CD1c-positive myeloid dendritic cell (primary cell): ENCODE results near the gene BBOX1.
"Not testable (repeated sequence)": the region's sequence is repeated elsewhere in the genome, so short reads cannot be mapped to it uniquely, and the experiment has no call there.

Experiments
- DNase-seq: peaks from one replicate; pipeline ENCODE4 v3.0.0-alpha.2; 2016; ENCODE audit errors: extremely low spot score

Gene BBOX1

DNA sequence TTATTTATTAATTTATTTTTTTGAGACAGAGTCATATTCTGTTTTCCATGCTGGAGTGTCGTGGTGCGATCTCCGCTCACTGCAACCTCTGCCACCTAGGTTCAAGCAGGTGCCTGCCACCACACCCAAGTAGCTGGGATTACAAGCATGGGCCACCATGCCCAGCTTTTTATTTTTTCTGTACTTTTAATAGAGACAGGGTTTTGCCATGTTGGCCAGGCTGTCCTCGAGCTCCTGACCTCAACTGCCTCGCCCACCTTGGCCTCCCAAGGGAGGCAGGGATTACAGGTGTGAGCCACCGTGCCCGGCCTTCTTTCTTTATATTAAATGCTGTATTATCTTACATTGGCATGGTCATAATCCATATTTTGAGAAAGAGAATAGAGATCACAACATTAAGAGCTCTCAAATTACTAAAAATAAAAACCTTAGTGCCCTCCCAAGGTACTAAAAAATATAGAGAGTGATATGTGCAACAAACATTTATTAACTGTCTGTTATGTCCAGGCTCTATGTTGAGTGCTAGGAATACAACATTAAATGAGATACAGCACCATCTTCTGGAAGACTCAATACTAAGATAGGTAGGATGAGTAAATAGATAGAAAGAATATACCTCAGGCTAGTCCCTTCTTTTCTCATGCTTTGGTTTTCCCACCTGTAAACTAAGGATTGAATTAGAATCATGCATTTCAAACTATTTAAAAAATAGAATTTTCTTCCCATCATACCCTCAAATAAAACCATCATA is 84.1 kb downstream of the BBOX1 start:
- DNase-seq: no peak

DNA sequence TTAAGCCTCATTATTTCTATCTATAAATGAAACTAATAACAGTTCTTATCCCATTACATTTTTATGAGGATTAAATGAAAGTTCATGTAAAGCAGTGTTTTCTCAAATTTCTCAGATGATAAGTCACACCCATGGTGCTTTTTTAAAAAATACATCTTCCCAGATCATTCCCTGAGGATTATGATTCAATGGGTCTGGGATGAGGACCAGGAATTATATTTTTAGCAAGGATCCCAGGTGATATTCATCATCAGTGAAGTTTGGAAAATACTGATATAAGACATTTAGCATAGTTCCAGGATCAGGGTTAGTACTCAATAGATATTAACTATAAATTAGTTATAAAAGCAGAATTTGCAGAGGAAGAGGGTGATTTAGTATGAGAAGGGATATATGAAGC is 89.1 kb downstream of the BBOX1 start:
- DNase-seq: no peak

DNA sequence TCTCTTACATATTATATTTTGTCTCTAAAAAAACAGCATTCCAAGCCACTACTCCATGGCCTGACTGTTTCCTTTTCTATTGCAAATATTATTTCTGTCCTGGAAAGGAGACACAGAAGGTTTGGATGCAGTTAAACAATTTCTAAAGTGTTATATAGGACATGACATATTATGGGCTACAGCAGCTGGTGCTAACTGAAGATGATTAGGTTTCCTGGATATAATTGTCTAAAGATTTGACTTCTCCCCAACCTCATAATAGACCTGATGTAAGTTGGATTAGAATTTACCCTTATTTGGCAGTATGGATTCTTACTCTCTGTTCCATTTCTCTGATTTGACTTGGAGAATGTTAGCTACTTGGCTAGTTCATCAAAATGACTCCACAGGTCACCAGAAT is 90.2 kb downstream of the BBOX1 start:
- DNase-seq: no peak

DNA sequence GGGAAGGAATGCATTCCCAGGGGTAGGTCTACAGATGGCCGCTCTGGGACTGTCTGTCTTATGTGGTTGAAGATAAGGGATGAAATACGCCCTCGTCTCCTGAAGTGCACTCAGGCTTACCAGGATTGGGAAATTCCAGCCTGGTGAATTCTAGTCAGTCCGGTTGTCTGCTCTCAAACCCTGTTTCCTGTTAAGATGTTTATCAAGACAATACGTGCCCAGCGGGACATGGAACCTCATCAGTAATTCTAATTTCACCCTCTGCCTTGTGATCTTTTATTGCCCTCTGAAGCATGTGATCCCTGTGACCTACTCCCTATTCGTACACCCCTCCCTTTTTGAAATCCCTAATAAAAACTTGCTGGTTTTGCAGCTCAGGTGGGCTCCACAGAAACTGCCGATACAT is 95.3 kb downstream of the BBOX1 start:
- DNase-seq: not testable (repeated sequence)

DNA sequence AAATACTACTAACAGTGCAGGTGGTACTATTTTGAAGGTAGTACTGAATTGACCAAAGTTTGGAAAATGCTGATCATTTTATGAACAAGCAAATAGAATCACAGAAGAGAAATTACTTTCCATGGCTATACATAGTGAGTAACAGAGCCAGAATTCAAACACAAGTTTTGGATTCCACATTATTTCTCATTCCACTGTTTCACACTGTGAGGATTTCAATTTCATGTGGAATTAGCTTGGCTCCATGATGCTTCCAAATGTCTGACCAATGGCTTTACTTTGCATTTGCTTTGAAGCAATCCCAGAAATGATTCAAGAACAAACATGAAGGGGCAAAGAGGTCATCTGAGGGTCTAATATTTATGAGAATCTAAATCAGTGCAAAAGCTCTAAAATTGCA is 98.1 kb downstream of the BBOX1 start:
- DNase-seq: no peak

DNA sequence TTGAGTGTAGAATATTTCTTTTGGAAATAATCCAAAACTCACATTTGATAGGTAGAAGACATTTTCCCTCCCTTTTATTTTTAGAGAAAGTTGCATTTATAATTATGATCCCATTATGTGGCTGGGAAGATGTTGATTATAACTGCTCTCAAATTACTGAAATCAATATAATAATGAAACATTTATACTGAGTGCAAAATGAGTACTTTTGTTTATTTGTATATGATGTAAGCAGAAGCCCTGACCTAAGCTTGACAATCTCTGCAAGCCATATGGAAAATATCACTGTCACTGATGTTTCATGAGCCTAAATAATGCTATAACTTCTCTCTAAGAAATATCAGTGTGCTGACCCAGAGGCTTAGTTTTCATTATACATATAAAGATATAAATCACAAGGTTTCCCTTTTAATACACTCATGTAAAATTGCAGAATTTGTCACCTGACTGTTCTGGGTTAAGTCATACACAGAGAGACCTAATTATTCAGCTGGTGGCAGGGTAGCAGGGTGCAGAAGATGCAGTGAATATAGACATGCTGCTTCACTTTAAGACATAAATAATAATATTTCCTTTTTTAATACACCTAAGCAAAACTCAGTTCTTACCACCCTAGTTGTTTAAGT is 99.2 kb downstream of the BBOX1 start:
- no peak for DNase-seq

DNA sequence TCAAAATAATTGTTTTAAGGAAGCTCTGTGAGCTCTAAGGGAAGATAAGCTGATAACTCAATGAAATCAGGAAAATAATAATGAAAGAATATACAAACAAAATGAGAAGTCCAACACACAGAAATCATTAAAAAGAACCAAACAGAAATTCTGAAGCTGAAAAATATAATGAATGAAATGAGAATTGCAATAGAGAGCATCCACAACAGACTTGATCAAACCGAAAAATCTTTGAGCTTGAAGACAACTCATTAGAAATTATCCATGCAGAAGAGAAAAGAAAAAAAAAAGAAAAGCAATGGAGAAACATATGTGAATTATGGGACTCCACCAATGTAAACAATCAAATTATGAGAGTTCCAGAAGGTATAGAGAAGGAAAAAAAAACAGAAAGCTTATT is 101.0 kb downstream of the BBOX1 start:
- no peak for DNase-seq

DNA sequence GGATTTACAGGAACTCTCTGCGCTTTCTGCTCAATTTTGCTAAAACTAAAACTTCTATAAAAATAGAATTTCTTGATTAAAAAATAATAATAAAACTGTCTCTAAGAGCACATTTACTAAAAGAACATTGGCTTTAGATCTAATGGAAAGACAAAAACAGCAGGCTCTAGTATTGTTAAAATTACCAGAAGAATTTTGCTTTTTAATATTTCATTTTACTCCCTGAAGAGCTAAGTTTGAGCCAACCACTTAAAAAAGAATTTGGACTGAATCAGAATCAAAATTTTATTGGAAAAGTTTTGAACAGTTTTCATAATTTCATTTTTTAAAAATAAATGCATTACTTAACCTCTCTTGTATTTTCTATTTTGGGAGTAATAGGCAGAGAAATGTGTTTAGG is 107.3 kb downstream of the BBOX1 start:
- DNase-seq: no peak

DNA sequence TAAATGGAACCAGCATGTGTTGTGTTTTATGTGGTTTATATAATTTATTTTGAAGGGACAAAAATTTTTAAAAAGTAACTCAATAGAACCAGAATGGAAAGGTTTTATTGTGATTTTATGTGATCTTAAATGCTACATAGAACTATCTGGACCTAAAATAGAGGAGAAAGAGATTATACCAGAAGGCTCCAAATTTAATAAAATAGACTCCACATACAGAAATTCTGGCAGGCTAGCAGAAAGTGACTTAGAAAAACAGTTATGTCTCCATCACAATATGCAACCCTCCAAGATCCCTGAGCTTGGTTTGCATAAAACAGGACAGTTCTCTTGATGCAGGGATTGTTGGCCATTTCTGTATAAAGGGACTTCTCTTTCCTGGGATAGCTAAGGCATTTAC is 107.9 kb downstream of the BBOX1 start:
- no peak for DNase-seq

DNA sequence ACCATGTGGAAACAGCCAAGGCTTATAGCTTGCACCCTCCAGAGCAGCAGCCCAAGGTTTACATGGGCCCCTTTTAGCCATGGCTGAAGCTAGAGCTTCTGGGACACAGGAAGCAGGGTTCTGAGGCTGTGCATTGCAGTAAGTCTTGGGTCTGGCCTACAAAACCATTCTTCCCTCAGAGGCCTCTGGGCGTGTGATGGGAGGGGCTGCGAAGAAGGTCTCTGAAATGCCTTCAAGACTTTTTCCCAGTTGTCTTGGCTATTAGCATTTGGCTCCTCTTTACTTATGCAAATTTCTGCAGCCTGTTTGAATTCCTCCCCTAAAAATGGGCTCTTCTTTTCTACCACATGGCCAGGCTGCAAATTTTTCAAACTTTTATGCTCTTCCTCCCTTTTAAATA is 109.5 kb downstream of the BBOX1 start:
- DNase-seq: no peak

DNA sequence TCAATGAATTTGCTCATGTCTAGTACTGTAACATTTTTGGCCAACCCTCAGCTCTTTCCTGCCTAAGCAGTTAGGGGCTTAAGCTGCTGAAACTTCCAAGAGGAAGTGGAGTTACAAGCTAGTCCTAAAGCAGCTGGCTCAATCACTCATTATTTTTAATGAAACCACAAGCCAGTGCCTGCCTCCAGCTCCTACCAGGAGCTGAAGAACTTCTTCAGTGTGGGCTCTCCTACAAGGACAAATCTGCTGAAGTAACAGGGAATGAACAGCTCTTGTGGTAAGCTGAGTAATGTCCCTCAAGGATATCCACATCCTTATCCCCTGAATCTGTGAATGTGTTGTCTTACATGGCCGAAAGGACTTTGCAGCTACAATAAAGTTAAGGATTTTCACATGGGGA is 112.5 kb downstream of the BBOX1 start:
- DNase-seq: no peak

DNA sequence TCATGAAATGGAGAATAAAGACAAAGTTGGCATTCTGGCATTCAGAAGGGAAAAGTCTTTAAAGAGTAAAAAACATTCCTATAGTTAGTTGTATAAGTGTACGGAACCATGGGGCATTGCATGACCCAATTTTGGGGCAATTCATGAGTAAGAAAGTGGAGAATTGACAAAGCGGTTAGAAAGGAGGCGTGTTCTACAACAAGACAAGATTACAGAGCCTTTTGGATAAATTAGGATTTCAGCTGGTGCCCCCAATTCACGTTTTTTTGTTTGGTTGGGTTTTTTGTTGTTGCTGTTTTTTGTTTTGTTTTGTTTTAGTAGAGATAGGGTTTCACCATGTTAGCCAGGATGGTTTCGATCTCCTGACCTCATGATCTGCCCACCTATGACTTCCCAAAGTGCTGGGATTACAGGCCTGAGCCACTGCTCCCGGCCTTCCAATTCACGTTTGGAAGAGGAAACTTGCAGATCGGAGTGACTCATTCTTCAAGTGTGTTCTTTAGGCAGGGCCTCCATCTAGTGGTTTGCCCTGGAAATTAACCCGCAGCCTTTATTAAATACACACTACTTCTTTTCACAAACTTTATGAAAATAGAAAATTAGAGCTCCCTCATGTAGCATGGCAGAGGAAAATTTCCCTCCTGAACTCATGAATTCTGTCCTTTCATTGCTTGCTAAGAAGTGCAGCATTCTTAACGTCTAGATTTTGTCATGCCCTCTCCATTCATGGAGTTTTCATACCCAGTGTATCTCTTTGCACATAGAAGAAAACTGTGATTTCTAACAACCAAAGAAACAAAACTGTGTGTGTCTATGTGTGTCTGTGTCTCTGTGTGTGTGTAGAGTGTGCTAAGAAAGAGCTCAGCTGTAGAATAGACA is 118.1 kb downstream of the BBOX1 start:
- no peak for DNase-seq

DNA sequence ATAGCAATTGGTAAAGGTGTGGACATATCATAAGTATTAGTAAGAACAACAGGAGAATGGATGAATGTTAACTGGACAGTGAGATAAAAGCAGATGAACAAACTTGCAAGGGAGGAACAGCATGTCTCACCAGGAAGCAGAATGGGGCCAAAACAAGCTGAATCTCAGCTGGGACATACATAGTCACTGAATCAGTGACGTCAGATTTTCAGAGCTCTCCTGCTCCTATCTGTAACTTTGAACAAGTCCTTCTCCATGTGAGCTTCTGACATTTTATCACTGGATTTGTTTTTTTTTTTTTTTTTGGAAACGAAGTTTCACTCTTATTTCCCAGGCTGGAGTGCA is 118.7 kb downstream of the BBOX1 start:
- DNase-seq: no peak

DNA sequence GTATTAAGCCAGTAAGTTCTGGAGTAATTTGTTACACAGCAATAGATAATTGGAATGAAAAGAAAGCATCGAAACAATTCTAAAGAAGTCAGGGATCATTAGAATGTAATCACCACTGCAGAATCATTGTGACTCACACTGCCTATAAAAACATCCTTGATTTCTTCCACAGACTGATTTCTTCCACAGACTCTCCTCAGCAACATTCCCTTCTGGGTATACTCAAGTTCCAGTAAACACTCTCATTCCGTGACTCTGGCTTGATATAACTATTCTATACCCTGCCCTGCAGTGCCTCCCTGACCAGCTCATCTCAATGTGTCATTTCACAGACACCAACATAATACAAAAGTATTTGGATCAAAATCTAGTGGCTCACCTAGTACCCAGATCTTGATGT is 120.5 kb downstream of the BBOX1 start:
- DNase-seq: no peak

DNA sequence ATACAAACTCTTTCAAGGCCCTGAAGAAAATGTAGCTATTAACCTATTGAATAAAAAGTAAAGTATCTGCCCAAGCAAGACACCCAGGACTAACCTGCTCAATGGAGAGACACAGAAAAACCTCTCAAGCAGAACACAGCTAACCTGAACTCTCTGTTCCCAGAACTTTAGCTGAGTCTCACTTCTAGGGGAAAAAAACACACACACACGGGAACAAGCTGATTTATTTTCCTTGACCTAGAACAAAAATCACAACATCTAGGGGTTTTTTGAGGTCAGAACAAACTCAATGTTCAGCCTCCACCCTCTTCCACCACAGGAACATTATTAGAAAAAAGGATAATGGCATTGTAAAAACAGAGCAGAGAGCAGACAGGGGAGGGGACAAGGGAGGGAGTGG is 121.6 kb downstream of the BBOX1 start:
- no peak for DNase-seq

DNA sequence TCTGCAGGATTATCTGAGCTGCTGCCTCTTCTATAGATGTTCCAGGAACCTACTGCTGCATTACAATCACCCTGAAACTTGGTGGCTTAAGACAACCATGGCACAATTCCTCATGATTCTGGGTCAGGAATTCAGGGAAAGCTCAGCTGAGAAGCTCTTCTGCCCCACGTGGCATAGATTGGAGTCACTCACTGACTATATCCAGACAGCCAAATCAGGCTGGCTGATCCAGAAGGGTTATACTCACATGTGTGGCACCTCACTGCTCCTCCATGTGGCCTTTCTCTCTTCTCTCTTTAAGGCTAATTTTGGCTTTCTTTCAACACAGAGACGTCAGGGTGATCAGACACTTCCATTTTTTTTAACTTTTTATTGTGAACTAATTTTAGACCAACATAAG is 125.5 kb downstream of the BBOX1 start:
- no peak for DNase-seq

DNA sequence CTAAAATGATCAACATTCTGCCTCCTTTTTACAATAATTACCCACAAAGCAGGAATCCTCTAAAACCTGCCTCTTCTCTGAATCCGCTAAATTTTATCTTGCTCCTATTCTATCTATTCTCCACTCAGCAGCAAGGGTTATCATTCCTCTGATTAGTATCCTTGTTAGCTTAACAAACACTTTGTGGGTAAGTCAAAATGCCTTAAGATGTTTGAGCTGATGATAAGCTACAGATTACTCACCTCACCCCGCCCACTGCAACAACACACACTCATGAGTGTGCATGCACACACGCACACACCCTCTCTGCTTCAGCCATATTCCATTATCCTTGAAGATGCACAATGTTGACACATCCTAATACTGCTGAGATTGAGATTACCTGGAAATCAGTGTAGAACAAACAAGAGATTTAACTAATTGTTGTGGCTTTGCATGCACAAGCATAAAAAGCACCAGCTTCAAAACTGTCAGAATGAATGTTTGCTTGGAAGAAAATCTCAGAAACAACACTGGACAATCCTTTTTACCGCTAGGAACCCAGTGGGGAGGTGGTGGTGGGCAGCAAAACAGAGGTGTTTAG is 130.9 kb downstream of the BBOX1 start:
- no peak for DNase-seq

DNA sequence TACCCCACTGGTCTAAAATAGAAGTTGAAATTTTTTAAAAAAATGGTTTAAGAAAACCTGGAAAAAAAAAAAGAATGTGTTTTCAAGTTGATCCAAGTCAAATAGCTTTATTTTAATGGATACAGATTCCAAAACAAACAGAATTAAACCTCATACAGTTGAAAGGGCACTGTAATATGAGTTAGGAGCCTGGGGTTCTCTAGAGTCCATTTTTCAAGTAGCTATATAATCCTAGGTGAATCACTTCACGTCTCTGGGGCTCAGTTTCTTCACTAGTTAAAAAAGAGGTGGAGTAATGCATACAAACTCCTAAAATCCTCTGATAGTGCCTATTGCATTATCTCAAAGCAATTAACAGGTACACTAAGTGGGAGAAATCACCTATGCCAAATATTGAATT is 132.9 kb downstream of the BBOX1 start:
- no peak for DNase-seq

DNA sequence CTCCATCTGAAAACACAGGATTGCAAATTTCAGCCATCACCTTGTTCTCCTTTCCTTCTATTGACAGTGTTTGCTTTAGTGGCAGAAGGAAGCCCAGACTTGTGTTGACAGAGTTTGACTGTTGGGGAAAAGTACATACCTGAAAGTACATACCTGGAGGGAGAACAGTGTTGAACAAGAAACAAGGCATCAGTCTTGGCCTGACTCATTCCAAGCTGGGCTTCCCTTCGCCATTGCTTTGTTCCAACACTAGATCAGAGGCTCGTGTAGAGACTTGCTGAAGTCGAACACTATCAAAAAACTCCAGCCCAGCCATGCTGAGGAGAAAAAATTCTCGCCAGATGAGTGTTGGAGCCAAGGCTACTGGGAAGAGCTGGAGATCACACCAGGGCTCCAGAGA is 133.4 kb downstream of the BBOX1 start:
- no peak for DNase-seq

DNA sequence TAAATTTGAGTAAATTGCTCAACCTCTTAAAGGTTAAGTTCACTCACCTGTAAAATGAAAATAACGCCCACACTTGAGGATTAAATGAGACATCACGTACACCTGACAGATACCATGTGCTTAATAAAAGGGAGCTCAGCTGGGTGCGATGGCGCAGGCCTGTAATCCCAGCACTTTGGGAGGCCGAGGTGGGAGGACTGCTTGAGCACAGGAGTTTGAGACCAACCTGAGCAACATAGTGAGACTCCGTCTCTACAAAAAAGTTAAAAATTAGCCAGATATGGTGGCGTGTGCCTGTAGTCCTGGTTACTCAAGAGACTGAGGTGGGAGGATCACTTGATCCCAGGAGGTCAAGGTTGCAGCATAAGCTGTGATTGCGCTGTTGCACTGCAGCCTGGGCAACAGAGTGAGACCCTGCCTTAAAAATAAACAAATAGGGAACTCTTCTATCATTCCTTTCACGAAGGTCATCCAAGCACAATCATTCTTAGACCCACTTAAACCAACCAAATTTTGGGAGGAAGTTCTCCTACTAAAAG is 134.1 kb downstream of the BBOX1 start:
- DNase-seq: no peak

DNA sequence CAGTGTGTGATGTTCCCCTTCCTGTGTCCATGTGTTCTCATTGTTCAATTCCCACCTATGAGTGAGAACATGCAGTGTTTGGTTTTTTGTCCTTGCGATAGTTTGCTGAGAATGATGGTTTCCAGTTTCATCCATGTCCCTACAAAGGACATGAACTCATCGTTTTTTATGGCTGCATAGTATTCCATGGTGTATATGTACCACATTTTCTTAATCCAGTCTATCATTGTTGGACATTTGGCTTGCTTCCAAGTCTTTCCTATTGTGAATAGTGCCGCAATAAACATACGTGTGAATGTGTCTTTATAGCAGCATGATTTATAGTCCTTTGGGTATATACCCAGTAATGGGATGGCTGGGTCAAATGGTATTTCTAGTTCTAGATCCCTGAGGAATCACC is 134.9 kb downstream of the BBOX1 start:
- not testable (repeated sequence) for DNase-seq
